GM23338 (cell line): ENCODE measurements around the gene NCAPH2. TPM values are rescaled to one million over a fixed set of nuclear protein-coding genes. Genes with fewer than 3 reads are reported as not detected.

Experiments used
- ATAC-seq: fragments of 200-7000 bp; cut with Tn5 transposase; 3 replicates; pipeline ENCODE4 v1.9.1; 2020
- DNase-seq: peaks from one replicate; pipeline ENCODE4 v3.0.0-alpha.2; 2015; ENCODE audit warnings: low spot score
- H2AFZ ChIP-seq: fragments of 200-600 bp; sonication (generic); 2 replicates; pipeline ENCODE4 v1.8.0; 2016; ENCODE audit warnings: antibody characterized with exemption, mild to moderate bottlenecking, moderate library complexity
- H3F3A ChIP-seq: fragments of 200-600 bp; sonication (generic); replicated peaks from 2 replicates; pipeline ENCODE4 v1.8.0; 2017; ENCODE audit warnings: antibody characterized with exemption, mixed run types, low read depth
- H3K27ac ChIP-seq: fragments of 200-600 bp; sonication (generic); 2 replicates; pipeline ENCODE4 v1.6.1; 2016; ENCODE audit warnings: low read depth
- H3K27me3 ChIP-seq: fragments of 200-600 bp; sonication (generic); 2 replicates; pipeline ENCODE4 v1.8.0; 2016; ENCODE audit warnings: mild to moderate bottlenecking, mixed run types, moderate library complexity; ENCODE audit not compliant: insufficient read depth
- H3K36me3 ChIP-seq: fragments of 200-600 bp; sonication (generic); 2 replicates; pipeline ENCODE4 v1.8.0; 2016; ENCODE audit warnings: mild to moderate bottlenecking; ENCODE audit not compliant: insufficient read depth
- H3K4me1 ChIP-seq: fragments of 200-600 bp; sonication (generic); 2 replicates; pipeline ENCODE4 v1.8.0; 2016; ENCODE audit warnings: mild to moderate bottlenecking, moderate library complexity; ENCODE audit not compliant: insufficient read depth
- H3K4me2 ChIP-seq: fragments of 200-600 bp; sonication (generic); 2 replicates; pipeline ENCODE4 v1.7.1; 2017; ENCODE audit warnings: mixed run types
- H3K4me3 ChIP-seq: fragments of 200-600 bp; sonication (generic); 2 replicates; pipeline ENCODE4 v1.6.1; 2016; ENCODE audit warnings: mixed run types
- H3K79me2 ChIP-seq: fragments of 200-600 bp; sonication (generic); replicated peaks from 2 replicates; pipeline ENCODE4 v1.8.0; 2017; ENCODE audit warnings: mild to moderate bottlenecking; ENCODE audit not compliant: insufficient read depth
- H3K9me2 ChIP-seq: fragments of 200-600 bp; sonication (generic); 2 replicates; pipeline ENCODE4 v1.8.0; 2017; ENCODE audit not compliant: insufficient read depth
- H4K20me1 ChIP-seq: fragments of 200-600 bp; sonication (generic); replicated peaks from 2 replicates; pipeline ENCODE4 v1.8.0; 2017; ENCODE audit warnings: mild to moderate bottlenecking; ENCODE audit not compliant: insufficient read depth
- H3K27ac Mint-ChIP-seq: 2 replicates; pipeline ENCODE4 v1.8.0; 2020; ENCODE audit warnings: inconsistent platforms, mild to moderate bottlenecking, moderate library complexity, mixed read lengths
- H3K27me3 Mint-ChIP-seq: 3 replicates; pipeline ENCODE4 v1.8.0; 2022; ENCODE audit warnings: low read depth, mild to moderate bottlenecking, moderate library complexity, mixed read lengths, inconsistent platforms; ENCODE audit not compliant: insufficient read depth, poor library complexity
- H3K36me3 Mint-ChIP-seq: 3 replicates; pipeline ENCODE4 v1.8.0; 2021; ENCODE audit warnings: low read depth, mild to moderate bottlenecking, inconsistent platforms, moderate library complexity, mixed read lengths
- H3K4me1 Mint-ChIP-seq: 3 replicates; pipeline ENCODE4 v1.8.0; 2020; ENCODE audit warnings: mild to moderate bottlenecking, inconsistent platforms, mixed read lengths
- H3K4me3 Mint-ChIP-seq: 3 replicates; pipeline ENCODE4 v1.8.0; 2021; ENCODE audit warnings: moderate library complexity, mild to moderate bottlenecking, inconsistent platforms, mixed read lengths
- H3K9me3 Mint-ChIP-seq: 3 replicates; pipeline ENCODE4 v1.8.0; 2020; ENCODE audit warnings: moderate library complexity, mild to moderate bottlenecking, inconsistent platforms, mixed read lengths
- CREB1 ChIP-seq: fragments of 250-450 bp; sonication (Bioruptor Pico); IDR thresholded peaks from 2 replicates; pipeline ENCODE4 v1.5.0; 2020; ENCODE audit warnings: low read depth, mild to moderate bottlenecking, moderate library complexity
- CTCF ChIP-seq, 2 experiments: fragments of 200-600 bp in 1 of 2; sonication (generic) in 1 of 2; conservative IDR thresholded peaks; 2 replicates each; pipeline versions ENCODE4 v1.5.1 to v1.6.1; 2016 to 2017; ENCODE audit warnings: antibody characterized with exemption in 2 of 2, low read depth in 2 of 2, mild to moderate bottlenecking in 2 of 2, moderate library complexity in 1 of 2
- EZH2 ChIP-seq: fragments of 200-600 bp; sonication (generic); IDR thresholded peaks from one replicate; pipeline ENCODE4 v1.8.0; 2017; ENCODE audit warnings: antibody characterized with exemption, mild to moderate bottlenecking, low read depth; ENCODE audit not compliant: unreplicated experiment
- EZH2phosphoT487 ChIP-seq: fragments of 200-600 bp; sonication (generic); IDR thresholded peaks from one replicate; pipeline ENCODE4 v1.8.1; 2018; ENCODE audit warnings: antibody characterized with exemption; ENCODE audit not compliant: unreplicated experiment
- JUNB ChIP-seq: IDR thresholded peaks from one replicate; pipeline ENCODE4 v1.6.1; 2016; ENCODE audit warnings: antibody characterized with exemption; ENCODE audit not compliant: unreplicated experiment
- NANOG ChIP-seq: IDR thresholded peaks from 2 replicates; pipeline ENCODE4 v1.6.1; 2016; ENCODE audit warnings: antibody characterized with exemption, borderline replicate concordance
- POLR2AphosphoS5 ChIP-seq: IDR thresholded peaks from 2 replicates; pipeline ENCODE4 v1.6.1; 2016; ENCODE audit warnings: antibody characterized with exemption, low read depth
- STAT1 ChIP-seq: IDR thresholded peaks from one replicate; pipeline ENCODE4 v1.6.1; 2016; ENCODE audit warnings: antibody characterized with exemption; ENCODE audit not compliant: unreplicated experiment
- ZNF114 ChIP-seq: fragments of 250-450 bp; sonication (Bioruptor Pico); IDR thresholded peaks from 2 replicates; pipeline ENCODE4 v1.5.0; 2020; ENCODE audit warnings: mild to moderate bottlenecking, moderate library complexity
- ZNF331 ChIP-seq: fragments of 250-450 bp; sonication (Bioruptor Pico); IDR thresholded peaks from 2 replicates; pipeline ENCODE4 v1.5.0; 2020; ENCODE audit warnings: low read depth, mild to moderate bottlenecking, moderate library complexity
- ZNF462 ChIP-seq: fragments of 250-450 bp; sonication (Bioruptor Pico); IDR thresholded peaks from 2 replicates; pipeline ENCODE4 v1.5.0; 2020; ENCODE audit warnings: mild to moderate bottlenecking, moderate library complexity
- polyA plus RNA-seq: library from polyadenylated mRNA; unstranded; fragments of >200 nt; fragmentation: Nextera tagmentation; extraction: Ambion mirVana; gene quantifications from 2 replicates; pipeline ENCODE4 v1.2.1, GENCODE V29; 2016
- total RNA-seq: library from RNA; depleted of rRNA; stranded (reverse); fragments of >200 nt; shearing (Covaris generic); gene quantifications from 2 replicates; pipeline ENCODE4 v1.2.3, GENCODE V29; 2014
- TF ChIP-seq, protein P1 (sequence below): IDR thresholded peaks from 2 replicates; pipeline ENCODE4 v1.6.1; 2016; ENCODE audit warnings: antibody characterized with exemption
- TF ChIP-seq, protein P2 (sequence below): IDR thresholded peaks from one replicate; pipeline ENCODE4 v1.6.1; 2018; ENCODE audit warnings: antibody characterized with exemption; ENCODE audit not compliant: unreplicated experiment

NCAPH2 gene
- total and polyA plus RNA-seq, 2 experiments from 2014 or later = 52.2 to 76.1 TPM

GRCh38 chr22:50500452-50500851 lies 7.6 kb upstream of the NCAPH2 start:
- no peaks in the 10 kb centered on the region for H4K20me1 ChIP-seq
- H3K27me3 ChIP-seq = no peaks in the 10 kb centered on the region
- H3K9me3 Mint-ChIP-seq = no peaks in the 10 kb centered on the region
- no peaks in the 10 kb centered on the region for H3K4me1 ChIP-seq
- H3K4me2 ChIP-seq = no peak overlapping the region
- no peaks in the 10 kb centered on the region for H3K36me3 ChIP-seq
- no peak overlapping the region for H3K4me3 Mint-ChIP-seq
- peaks cover 14% of the 10 kb centered on the region for H3K27me3 Mint-ChIP-seq
- no peak overlapping the region for H2AFZ ChIP-seq
- peaks cover 5% of the 10 kb centered on the region; the same call in 1 of the 2 replicates for H3F3A ChIP-seq
- no peaks in the 10 kb centered on the region for H3K9me2 ChIP-seq
- no peaks in the 10 kb centered on the region for H3K79me2 ChIP-seq
- H3K36me3 Mint-ChIP-seq = no peaks in the 10 kb centered on the region; the same call in 2 of the 3 replicates
- no peak overlapping the region for H3K27ac Mint-ChIP-seq
- peaks cover 3% of the 10 kb centered on the region; the same call in 2 of the 3 replicates for H3K4me1 Mint-ChIP-seq
- H3K4me3 ChIP-seq = no peak overlapping the region
- no peak overlapping the region for H3K27ac ChIP-seq
- TF ChIP-seq POLR2AphosphoS5 (no peak), STAT1 (no peak), EZH2phosphoT487 (no peak), NANOG (no peak), ZNF462 (CRISPR knock-in tag) (no peak), ZNF114 (CRISPR knock-in tag) (no peak), ZNF331 (CRISPR knock-in tag) (no peak), CREB1 (CRISPR knock-in tag) (no peak), CTCF (conservative IDR thresholded peaks at IDR 0.05; ENCODE audit: low read depth in 2 of 2) (no peak), EZH2 (no peak), JUNB (no peak)
- TF ChIP-seq, protein P1, sequence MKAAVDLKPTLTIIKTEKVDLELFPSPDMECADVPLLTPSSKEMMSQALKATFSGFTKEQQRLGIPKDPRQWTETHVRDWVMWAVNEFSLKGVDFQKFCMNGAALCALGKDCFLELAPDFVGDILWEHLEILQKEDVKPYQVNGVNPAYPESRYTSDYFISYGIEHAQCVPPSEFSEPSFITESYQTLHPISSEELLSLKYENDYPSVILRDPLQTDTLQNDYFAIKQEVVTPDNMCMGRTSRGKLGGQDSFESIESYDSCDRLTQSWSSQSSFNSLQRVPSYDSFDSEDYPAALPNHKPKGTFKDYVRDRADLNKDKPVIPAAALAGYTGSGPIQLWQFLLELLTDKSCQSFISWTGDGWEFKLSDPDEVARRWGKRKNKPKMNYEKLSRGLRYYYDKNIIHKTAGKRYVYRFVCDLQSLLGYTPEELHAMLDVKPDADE = no peak
- TF ChIP-seq, protein P2, sequence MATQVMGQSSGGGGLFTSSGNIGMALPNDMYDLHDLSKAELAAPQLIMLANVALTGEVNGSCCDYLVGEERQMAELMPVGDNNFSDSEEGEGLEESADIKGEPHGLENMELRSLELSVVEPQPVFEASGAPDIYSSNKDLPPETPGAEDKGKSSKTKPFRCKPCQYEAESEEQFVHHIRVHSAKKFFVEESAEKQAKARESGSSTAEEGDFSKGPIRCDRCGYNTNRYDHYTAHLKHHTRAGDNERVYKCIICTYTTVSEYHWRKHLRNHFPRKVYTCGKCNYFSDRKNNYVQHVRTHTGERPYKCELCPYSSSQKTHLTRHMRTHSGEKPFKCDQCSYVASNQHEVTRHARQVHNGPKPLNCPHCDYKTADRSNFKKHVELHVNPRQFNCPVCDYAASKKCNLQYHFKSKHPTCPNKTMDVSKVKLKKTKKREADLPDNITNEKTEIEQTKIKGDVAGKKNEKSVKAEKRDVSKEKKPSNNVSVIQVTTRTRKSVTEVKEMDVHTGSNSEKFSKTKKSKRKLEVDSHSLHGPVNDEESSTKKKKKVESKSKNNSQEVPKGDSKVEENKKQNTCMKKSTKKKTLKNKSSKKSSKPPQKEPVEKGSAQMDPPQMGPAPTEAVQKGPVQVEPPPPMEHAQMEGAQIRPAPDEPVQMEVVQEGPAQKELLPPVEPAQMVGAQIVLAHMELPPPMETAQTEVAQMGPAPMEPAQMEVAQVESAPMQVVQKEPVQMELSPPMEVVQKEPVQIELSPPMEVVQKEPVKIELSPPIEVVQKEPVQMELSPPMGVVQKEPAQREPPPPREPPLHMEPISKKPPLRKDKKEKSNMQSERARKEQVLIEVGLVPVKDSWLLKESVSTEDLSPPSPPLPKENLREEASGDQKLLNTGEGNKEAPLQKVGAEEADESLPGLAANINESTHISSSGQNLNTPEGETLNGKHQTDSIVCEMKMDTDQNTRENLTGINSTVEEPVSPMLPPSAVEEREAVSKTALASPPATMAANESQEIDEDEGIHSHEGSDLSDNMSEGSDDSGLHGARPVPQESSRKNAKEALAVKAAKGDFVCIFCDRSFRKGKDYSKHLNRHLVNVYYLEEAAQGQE = no peak
- DNase-seq = no peak
- no peak for ATAC-seq
